Mucosa of descending colon (tissue), 3 donors: Measurements from ENCODE around the gene SRSF4. TPM values are rescaled to one million over a fixed set of nuclear protein-coding genes. Genes with fewer than 3 reads are reported as not detected.

Experiments used
- ATAC-seq: fragments of 200-7000 bp; cut with Tn5 transposase; one replicate; pipeline ENCODE4 v1.9.1; 2020; ENCODE audit warnings: mild to moderate bottlenecking, moderate library complexity
- DNase-seq, 3 donors: peaks; one replicate each; pipeline ENCODE4 v3.0.0-alpha.2; 2020
- H3K36me3 ChIP-seq: fragments of 200-600 bp; one replicate; pipeline ENCODE4 v1.8.0; 2021; ENCODE audit warnings: low read depth, mild to moderate bottlenecking
- H3K4me1 ChIP-seq: fragments of 200-600 bp; one replicate; pipeline ENCODE4 v1.8.0; 2021; ENCODE audit warnings: low read depth, mild to moderate bottlenecking
- H3K4me3 ChIP-seq: fragments of 200-600 bp; one replicate; pipeline ENCODE4 v1.8.0; 2021; ENCODE audit warnings: mild to moderate bottlenecking
- H3K9me3 ChIP-seq: fragments of 200-600 bp; one replicate; pipeline ENCODE4 v1.8.0; 2021; ENCODE audit warnings: mild to moderate bottlenecking
- intact Hi-C, 2 donors: fragments of 100-400 bp; cut with DNase I in 1 of 2; cut with micrococcal nuclease in 1 of 2; formaldehyde crosslinking; loops; one replicate each; pipeline versions ENCODE4 v1.11.0 to v1.11.1; 2022; cut with DNase I, micrococcal nuclease
- total RNA-seq, 3 donors: library from RNA; stranded (reverse); fragmentation: NEBNext Ultra II Directional in 2 of 3; extraction: Animal tissue kit (Norgen Biotek cat#: 25700) in 2 of 3; gene quantifications; one replicate each; pipeline versions ENCODE4 v1.2.1 to v1.2.4, GENCODE V29; 2021 to 2023
- TF ChIP-seq, protein P1 (sequence below): fragments of 200-600 bp; IDR thresholded peaks from one replicate; pipeline ENCODE4 v1.8.0; 2022; ENCODE audit warnings: antibody characterized with exemption, mild to moderate bottlenecking
- donor health status: DM: no; HTN: no; CAD: no; lungs with moderate emphysema.
- donor health status: DM: no; HTN: no; CAD: no.
- donor health status: DM: no; HTN: yes; CAD: no.

The SRSF4 gene
- total RNA-seq, 3 donors from 2014 or later, result 63.7 to 140 (median 75.2) TPM

- Histone ChIP-seq H3K4me3 (no peak overlapping the region), H3K4me1 (peaks cover 34% of the 10 kb centered on the region), H3K36me3 (no peaks in the 10 kb centered on the region), H3K9me3 (no peaks in the 10 kb centered on the region)
- intact Hi-C loops, result loop anchor here in 1 of 2 donors (10.0 kb wide), 1 partner anchor 54 kb away; no protein-coding TSS in a partner anchor
- TF ChIP-seq, protein P1, sequence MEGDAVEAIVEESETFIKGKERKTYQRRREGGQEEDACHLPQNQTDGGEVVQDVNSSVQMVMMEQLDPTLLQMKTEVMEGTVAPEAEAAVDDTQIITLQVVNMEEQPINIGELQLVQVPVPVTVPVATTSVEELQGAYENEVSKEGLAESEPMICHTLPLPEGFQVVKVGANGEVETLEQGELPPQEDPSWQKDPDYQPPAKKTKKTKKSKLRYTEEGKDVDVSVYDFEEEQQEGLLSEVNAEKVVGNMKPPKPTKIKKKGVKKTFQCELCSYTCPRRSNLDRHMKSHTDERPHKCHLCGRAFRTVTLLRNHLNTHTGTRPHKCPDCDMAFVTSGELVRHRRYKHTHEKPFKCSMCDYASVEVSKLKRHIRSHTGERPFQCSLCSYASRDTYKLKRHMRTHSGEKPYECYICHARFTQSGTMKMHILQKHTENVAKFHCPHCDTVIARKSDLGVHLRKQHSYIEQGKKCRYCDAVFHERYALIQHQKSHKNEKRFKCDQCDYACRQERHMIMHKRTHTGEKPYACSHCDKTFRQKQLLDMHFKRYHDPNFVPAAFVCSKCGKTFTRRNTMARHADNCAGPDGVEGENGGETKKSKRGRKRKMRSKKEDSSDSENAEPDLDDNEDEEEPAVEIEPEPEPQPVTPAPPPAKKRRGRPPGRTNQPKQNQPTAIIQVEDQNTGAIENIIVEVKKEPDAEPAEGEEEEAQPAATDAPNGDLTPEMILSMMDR, result peak; percentile 45
- ATAC-seq (peak; percentile 69), DNase-seq (peak; percentile 66 to 75 (median 67))
Measured at GRCh38 chr1:29120947-29121485, 60.7 kb downstream of the SRSF4 start.

DNA sequence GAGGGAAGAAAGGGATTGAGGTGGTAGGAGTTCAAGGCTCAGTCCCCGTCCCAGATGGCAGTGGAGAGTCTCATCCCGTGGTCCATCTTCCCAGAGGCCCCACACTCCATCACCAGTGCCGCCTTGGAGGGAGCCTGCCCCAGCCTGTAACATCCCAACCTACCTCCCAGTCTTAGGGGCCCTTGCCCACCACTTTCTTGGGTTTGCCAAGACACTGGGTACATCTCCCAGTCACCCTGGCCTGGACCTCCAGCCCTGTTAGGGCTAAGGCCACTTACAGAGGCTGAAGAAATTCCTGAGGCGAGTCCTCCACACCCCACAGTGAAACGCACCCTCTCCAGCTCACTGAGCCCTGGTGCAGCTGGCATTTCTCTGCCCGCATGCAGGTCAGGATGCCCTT lies 61.3 kb downstream of the SRSF4 start:
- H3K36me3 ChIP-seq, result no peaks in the 10 kb centered on the region
- DNase-seq (no peak), ATAC-seq (no peak)
- H3K4me3 ChIP-seq, result no peak overlapping the region
- no peaks in the 10 kb centered on the region for H3K9me3 ChIP-seq
- intact Hi-C loops, result loop anchor here in 1 of 2 donors (10.0 kb wide), 1 partner anchor 54 kb away; no protein-coding TSS in a partner anchor
- TF ChIP-seq, protein P1, result no peak
- peaks cover 34% of the 10 kb centered on the region for H3K4me1 ChIP-seq

DNA sequence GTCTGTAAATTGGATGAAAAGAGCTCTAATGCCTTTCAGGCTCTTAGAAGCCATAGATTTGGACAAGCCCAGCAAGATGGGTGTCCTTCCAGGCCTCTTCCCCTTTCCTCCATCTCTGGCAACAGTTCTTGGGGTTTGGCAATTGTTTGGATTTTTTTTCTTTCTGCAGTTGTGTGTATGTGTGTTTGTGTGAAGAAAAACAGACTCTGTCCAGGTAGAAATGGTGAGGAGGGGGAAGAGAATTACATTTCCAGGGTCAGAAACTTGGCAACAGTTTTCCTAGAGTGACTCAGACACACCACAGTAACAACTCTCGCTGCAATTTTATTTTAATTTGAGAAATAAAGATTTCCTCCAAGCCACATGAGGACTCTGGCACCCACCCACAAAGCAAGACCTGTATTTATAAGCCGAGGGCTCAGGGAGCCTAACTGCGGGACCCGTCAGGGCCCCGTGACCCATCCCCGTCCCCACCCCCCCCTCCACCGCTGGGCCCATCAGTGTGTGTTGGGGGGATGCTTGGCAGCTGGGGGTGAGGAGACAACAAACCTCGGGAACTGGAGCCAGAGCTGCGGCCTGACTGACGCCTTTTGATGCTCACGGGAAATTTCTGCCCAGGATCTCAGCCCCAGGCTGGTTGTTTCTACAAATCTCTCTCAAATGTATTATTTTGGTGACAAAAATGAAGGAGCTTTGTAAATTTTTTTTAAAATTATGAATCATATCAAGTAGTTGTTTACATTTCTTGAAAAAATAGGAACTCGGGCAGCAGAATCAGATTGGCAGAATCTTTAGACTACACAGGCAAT lies 62.4 kb downstream of the SRSF4 start:
- Histone ChIP-seq H3K4me1 (peaks cover 30% of the 10 kb centered on the region), H3K9me3 (no peaks in the 10 kb centered on the region), H3K4me3 (no peak overlapping the region), H3K36me3 (no peaks in the 10 kb centered on the region)
- DNase-seq, result no peak
- TF ChIP-seq, protein P1, result no peak
- intact Hi-C loops, result no loop called here
- no peak for ATAC-seq

DNA sequence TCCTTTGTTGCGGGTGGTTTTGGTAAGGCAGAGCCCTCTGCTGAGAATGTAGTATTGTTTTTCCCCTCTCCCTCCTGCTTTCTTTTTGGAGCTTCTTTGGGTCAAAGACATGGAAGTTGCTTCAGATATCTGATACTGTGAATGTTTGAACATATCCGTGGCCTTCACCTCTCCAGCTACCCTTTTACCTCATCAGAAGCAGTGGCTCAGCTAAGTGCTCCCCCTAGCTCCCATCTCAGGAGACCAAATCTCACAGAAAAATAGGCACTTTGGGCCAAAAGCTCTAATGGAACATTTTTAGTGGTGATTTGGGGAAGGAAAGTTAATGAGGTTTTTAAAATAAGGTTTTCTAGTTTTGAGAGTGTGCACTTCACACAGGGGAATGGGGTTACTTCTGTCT lies 64.3 kb downstream of the SRSF4 start:
- no peak for DNase-seq
- no peaks in the 10 kb centered on the region for H3K36me3 ChIP-seq
- intact Hi-C loops, result no loop called here
- ATAC-seq, result no peak
- TF ChIP-seq, protein P1, result no peak
- no peak overlapping the region for H3K4me3 ChIP-seq
- peaks cover 12% of the 10 kb centered on the region for H3K4me1 ChIP-seq
- no peaks in the 10 kb centered on the region for H3K9me3 ChIP-seq

DNA sequence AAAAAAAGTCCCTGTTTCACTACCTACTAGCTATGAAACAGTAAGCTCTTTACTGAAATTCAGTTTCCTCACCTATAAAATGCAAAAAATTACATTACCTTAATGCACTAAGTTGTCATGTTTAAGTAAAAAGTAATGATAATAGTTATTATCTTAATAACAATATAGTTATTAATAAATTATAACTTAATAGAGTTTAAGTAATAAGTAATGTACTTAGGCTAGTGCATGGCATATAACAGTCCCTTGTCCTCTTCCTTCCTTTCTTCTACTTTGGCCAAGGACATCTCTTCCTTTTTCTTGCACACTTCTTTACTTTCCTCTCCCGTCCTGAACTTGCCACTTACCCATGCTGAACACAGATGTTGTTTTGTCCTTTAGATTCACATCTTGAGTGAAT lies 67.0 kb downstream of the SRSF4 start:
- Histone ChIP-seq H3K36me3 (no peaks in the 10 kb centered on the region), H3K4me3 (no peak overlapping the region), H3K9me3 (no peaks in the 10 kb centered on the region), H3K4me1 (no peaks in the 10 kb centered on the region)
- intact Hi-C loops, result no loop called here
- DNase-seq (no peak), ATAC-seq (no peak)
- TF ChIP-seq, protein P1, result no peak
